B cell (primary cell): ENCODE results near the gene IL9. TPM values are rescaled to one million over a fixed set of nuclear protein-coding genes. Genes with fewer than 3 reads are reported as not detected.

Source experiments
- ATAC-seq: fragments of 200-7000 bp; cut with Tn5 transposase; one replicate; pipeline ENCODE4 v1.10.0; 2021; ENCODE audit warnings: low read depth, mild to moderate bottlenecking, moderate number of reproducible peaks, moderate library complexity
- CTCF ChIA-PET: fragments of 350-600 bp; sonication (Branson Sonifier 250); formaldehyde crosslinking; loops from one replicate; lab custom pipeline; 2021; ENCODE audit warnings: antibody characterized with exemption, inconsistent platforms; lab: Charles Lee
- POLR2A ChIA-PET: fragments of 350-600 bp; sonication (Branson Sonifier 250); formaldehyde crosslinking; loops from one replicate; lab custom pipeline; 2021; ENCODE audit warnings: antibody characterized with exemption; lab: Charles Lee
- DNase-seq: peaks from one replicate; pipeline ENCODE4 v3.0.0; 2013
- H2AFZ ChIP-seq: 2 replicates; pipeline ENCODE4 v1.6.1; 2012; ENCODE audit warnings: mild to moderate bottlenecking, low read depth, low read length; ENCODE audit not compliant: insufficient read depth, poor library complexity, severe bottlenecking
- H3K27ac ChIP-seq, 2 donors: 1 replicate in 1 of 2; 2 replicates in 1 of 2; pipeline ENCODE4 v1.5.1; 2012 to 2013; ENCODE audit warnings: low read length in 2 of 2, mild to moderate bottlenecking in 2 of 2, moderate library complexity in 1 of 2
- H3K27me3 ChIP-seq, 4 experiments: fragments of 200-600 bp in 1 of 4; sonication (generic) in 1 of 4; replicated peaks in 1 of 4; 1 replicate in 2 of 4; 2 replicates in 2 of 4; pipeline versions ENCODE4 v1.6.1 to v1.7.0; 2013 to 2016; ENCODE audit warnings: low read length in 3 of 4, mild to moderate bottlenecking in 2 of 4, mixed read lengths in 1 of 4, moderate library complexity in 1 of 4; ENCODE audit not compliant: insufficient read depth in 4 of 4, control insufficient read depth in 3 of 4; ENCODE audit errors: control extremely low read depth in 1 of 4
- H3K36me3 ChIP-seq, 2 experiments: replicated peaks in 1 of 2; 1 replicate in 1 of 2; 2 replicates in 1 of 2; pipeline versions ENCODE4 v1.6.1 to v1.7.1; 2013; ENCODE audit warnings: low read length in 1 of 2; ENCODE audit not compliant: insufficient read depth in 2 of 2, control insufficient read depth in 1 of 2; ENCODE audit errors: control extremely low read depth in 1 of 2, extremely low read depth in 1 of 2
- H3K4me1 ChIP-seq, 2 donors: fragments of 200-600 bp in 1 of 2; sonication (generic) in 1 of 2; 1 replicate in 1 of 2; 2 replicates in 1 of 2; pipeline versions ENCODE4 v1.5.1 to v1.6.1; 2013 to 2017; ENCODE audit warnings: low read length in 2 of 2; ENCODE audit not compliant: control insufficient read depth in 2 of 2, insufficient read depth in 2 of 2
- H3K4me2 ChIP-seq: replicated peaks from 2 replicates; pipeline ENCODE3; 2012; ENCODE audit warnings: mild to moderate bottlenecking, low read depth, low read length; ENCODE audit not compliant: poor library complexity, severe bottlenecking
- H3K4me3 ChIP-seq, 5 experiments: fragments of 200-600 bp in 1 of 5; sonication (generic) in 1 of 5; 1 replicate in 3 of 5; 2 replicates in 2 of 5; pipeline versions ENCODE4 v1.5.1 to v1.7.0; 2011 to 2016; ENCODE audit warnings: low read length in 4 of 5, mild to moderate bottlenecking in 4 of 5, low read depth in 2 of 5, control low read depth in 1 of 5, moderate library complexity in 1 of 5; ENCODE audit not compliant: insufficient read depth in 1 of 5; ENCODE audit errors: control extremely low read depth in 1 of 5, extremely low read depth in 1 of 5
- H3K79me2 ChIP-seq: fragments of 200-600 bp; sonication (generic); one replicate; pipeline ENCODE4 v1.6.0; 2016; ENCODE audit warnings: low read length; ENCODE audit not compliant: control insufficient read depth, insufficient read depth
- H3K9ac ChIP-seq: fragments of 200-600 bp; sonication (generic); 2 replicates; pipeline ENCODE4 v1.6.1; 2017; ENCODE audit warnings: mild to moderate bottlenecking, low read length, moderate library complexity
- H3K9me3 ChIP-seq, 3 donors: one replicate each; pipeline versions ENCODE4 v1.6.1 to v1.7.1; 2013; ENCODE audit warnings: low read length in 2 of 3; ENCODE audit not compliant: control insufficient read depth in 2 of 3, insufficient read depth in 1 of 3; ENCODE audit errors: control extremely low read depth in 1 of 3
- H4K20me1 ChIP-seq: 2 replicates; pipeline ENCODE4 v1.6.0; 2012; ENCODE audit warnings: mild to moderate bottlenecking, low read length; ENCODE audit not compliant: insufficient read depth, control insufficient read depth, poor library complexity, severe bottlenecking
- H3K27ac Mint-ChIP-seq: one replicate; pipeline ENCODE4 v1.8.0; 2021; ENCODE audit warnings: mixed read lengths
- H3K27me3 Mint-ChIP-seq: one replicate; pipeline ENCODE4 v1.8.0; 2021; ENCODE audit warnings: mixed read lengths
- H3K4me1 Mint-ChIP-seq: one replicate; pipeline ENCODE4 v1.8.0; 2021; ENCODE audit warnings: mixed read lengths
- H3K4me3 Mint-ChIP-seq: one replicate; pipeline ENCODE4 v1.8.0; 2021; ENCODE audit warnings: mixed read lengths
- H3K9me3 Mint-ChIP-seq: one replicate; pipeline ENCODE4 v1.8.0; 2022; ENCODE audit warnings: mixed read lengths; ENCODE audit not compliant: insufficient read depth
- CTCF ChIP-seq: fragments of 200-600 bp; IDR thresholded peaks from one replicate; pipeline ENCODE4 v1.8.0; 2022; ENCODE audit warnings: antibody characterized with exemption, mild to moderate bottlenecking
- EZH2 ChIP-seq: IDR thresholded peaks from 2 replicates; pipeline ENCODE4 v1.6.1; 2012; ENCODE audit warnings: borderline replicate concordance, low read depth, mild to moderate bottlenecking, moderate library complexity, low read length; ENCODE audit not compliant: insufficient read depth, poor library complexity, severe bottlenecking
- WGBS: methylation state at CpG from one replicate; pipeline ENCODE4 v1.1.5; 2013; ENCODE audit warnings: missing lambda C conversion rate; ENCODE audit not compliant: insufficient coverage; 5-methylcytosine and 5-hydroxymethylcytosine counted together
- intact Hi-C: fragments of 100-400 bp; cut with micrococcal nuclease; formaldehyde crosslinking; loops from one replicate; pipeline ENCODE4 v1.10.0; 2022
- polyA plus RNA-seq: library from polyadenylated mRNA; depleted of rRNA; stranded (reverse); fragments of >200 nt; gene quantifications from 2 replicates; pipeline ENCODE4 v1.2.3, GENCODE V29; 2012
- total RNA-seq, 2 donors: library from RNA; stranded (reverse); fragments of 120-200 nt in 1 of 2; gene quantifications; 1 replicate in 1 of 2; 2 replicates in 1 of 2; pipeline versions ENCODE4 v1.2.3 to v1.2.4, GENCODE V29; 2013 to 2022

The IL9 gene
- total and polyA plus RNA-seq, 2 donors (not counting 1 experiment from before 2014, with no cell fraction given): not detected

DNA sequence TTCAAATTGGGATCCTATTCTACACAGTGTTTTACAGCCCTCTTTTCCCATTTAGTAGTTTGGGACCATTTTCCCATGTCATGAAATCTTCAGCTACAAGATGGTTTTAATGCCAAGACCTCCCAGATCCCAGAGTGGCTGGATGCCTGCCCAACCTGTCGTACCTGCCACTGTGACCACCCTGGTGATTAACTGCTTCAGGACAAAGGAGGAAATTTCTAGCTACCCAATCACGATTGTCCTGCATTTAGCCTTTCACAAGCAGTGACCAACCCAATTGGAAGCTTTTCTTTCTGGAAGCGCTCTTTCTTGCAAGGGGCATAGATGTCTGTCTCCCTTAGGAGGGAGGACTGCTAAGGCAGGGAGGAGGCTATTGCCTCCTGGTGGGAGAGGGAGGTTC lies 13.8 kb downstream of the IL9 start:
- intact Hi-C loops: no loop called here
- H3K4me1 ChIP-seq: no peaks in the 10 kb centered on the region
- 50% methylated on average over 1 of the region's 3 CpGs for WGBS
- H3K9me3 ChIP-seq: no peaks in the 10 kb centered on the region
- no peaks in the 10 kb centered on the region for H3K79me2 ChIP-seq
- H3K4me3 Mint-ChIP-seq: no peak overlapping the region
- no peaks in the 10 kb centered on the region for H4K20me1 ChIP-seq
- peaks cover 35% of the 10 kb centered on the region for H3K27me3 Mint-ChIP-seq
- no peaks in the 10 kb centered on the region for H3K4me1 Mint-ChIP-seq
- ChIA-PET CTCF (interaction anchor here (1.4 to 1.8 kb wide), 2 partner anchors 10 to 332 kb away, joined by 4 read pairs; no protein-coding TSS in a partner anchor), POLR2A (no interaction called here)
- DNase-seq (no peak), ATAC-seq (no peak)
- H3K36me3 ChIP-seq: no peaks in the 10 kb centered on the region
- no peaks in the 10 kb centered on the region for H3K9me3 Mint-ChIP-seq
- no peak overlapping the region for H3K4me2 ChIP-seq
- H2AFZ ChIP-seq: no peak overlapping the region
- H3K27ac ChIP-seq: no peak overlapping the region
- H3K9ac ChIP-seq: no peak overlapping the region
- peaks cover 0 to 4% (median 0%) of the 10 kb centered on the region in 4 experiments for H3K27me3 ChIP-seq
- H3K27ac Mint-ChIP-seq: no peak overlapping the region
- no peak overlapping the region for H3K4me3 ChIP-seq
- no peak for TF ChIP-seq CTCF
- no peak for TF ChIP-seq EZH2

- CTCF ChIA-PET: interaction anchor here (1.4 to 1.8 kb wide), 2 partner anchors 10 to 333 kb away, joined by 4 read pairs; no protein-coding TSS in a partner anchor
- H3K9me3 ChIP-seq: no peaks in the 10 kb centered on the region
- POLR2A ChIA-PET: no interaction called here
- H3K4me3 Mint-ChIP-seq: no peak overlapping the region
- intact Hi-C loops: no loop called here
- H3K4me1 Mint-ChIP-seq: no peaks in the 10 kb centered on the region
- H3K79me2 ChIP-seq: no peaks in the 10 kb centered on the region
- H3K27me3 Mint-ChIP-seq: peaks cover 38% of the 10 kb centered on the region
- DNase-seq: no peak
- no peak for TF ChIP-seq EZH2
- no peak for TF ChIP-seq CTCF
- 84% methylated on average over 4 of the region's 4 CpGs for WGBS
- H3K27ac Mint-ChIP-seq: no peak overlapping the region
- H3K4me3 ChIP-seq: no peak overlapping the region
- no peak overlapping the region for H2AFZ ChIP-seq
- H4K20me1 ChIP-seq: no peaks in the 10 kb centered on the region
- H3K4me2 ChIP-seq: no peak overlapping the region
- no peaks in the 10 kb centered on the region for H3K4me1 ChIP-seq
- H3K27ac ChIP-seq: no peak overlapping the region
- H3K9ac ChIP-seq: no peak overlapping the region
- no peaks in the 10 kb centered on the region for H3K36me3 ChIP-seq
- no peaks in the 10 kb centered on the region for H3K9me3 Mint-ChIP-seq
- peaks cover 0 to 4% (median 0%) of the 10 kb centered on the region in 4 experiments for H3K27me3 ChIP-seq
- ATAC-seq: no peak
These were observed 14.4 kb downstream of the IL9 start for GRCh38 chr5:135881244-135881643.
